Neural crest cell (in vitro differentiated cells): ENCODE data around the gene LGALSL. TPM values are rescaled to one million over a fixed set of nuclear protein-coding genes. Genes with fewer than 3 reads are reported as not detected.
A peak's percentile ranks its signal among the peaks of the same experiment; 100 is the strongest.

Experiments used
- DNase-seq: peaks from one replicate; pipeline ENCODE4 v3.0.0; 2021; ENCODE audit warnings: low read depth, mixed read lengths, low spot score
- H3K27ac Mint-ChIP-seq: one replicate; pipeline ENCODE4 v1.8.0; 2021; ENCODE audit warnings: mild to moderate bottlenecking, mixed read lengths; ENCODE audit not compliant: unreplicated experiment
- H3K27me3 Mint-ChIP-seq: 2 replicates; pipeline ENCODE4 v1.8.0; 2021; ENCODE audit warnings: low read depth, mild to moderate bottlenecking, mixed read lengths
- H3K36me3 Mint-ChIP-seq: 2 replicates; pipeline ENCODE4 v1.8.0; 2021; ENCODE audit warnings: low read depth, mild to moderate bottlenecking, mixed read lengths
- H3K4me1 Mint-ChIP-seq: 2 replicates; pipeline ENCODE4 v1.8.0; 2021; ENCODE audit warnings: mixed read lengths
- H3K4me3 Mint-ChIP-seq: one replicate; pipeline ENCODE4 v1.8.0; 2021; ENCODE audit warnings: mild to moderate bottlenecking, mixed read lengths
- H3K9me3 Mint-ChIP-seq: 2 replicates; pipeline ENCODE4 v1.8.0; 2021; ENCODE audit warnings: mixed read lengths
- total RNA-seq: library from RNA; stranded (reverse); gene quantifications from 2 replicates; pipeline ENCODE4 v1.2.1, GENCODE V29; 2021
- TF ChIP-seq, protein P1 (sequence below): fragments of 200-600 bp; sonication (generic); conservative IDR thresholded peaks from 2 replicates; pipeline ENCODE4 v1.5.0; 2021; ENCODE audit warnings: antibody characterized with exemption, mild to moderate bottlenecking

The LGALSL gene
- total RNA-seq, 1 donor from 2014 or later = 29.1 TPM

DNA sequence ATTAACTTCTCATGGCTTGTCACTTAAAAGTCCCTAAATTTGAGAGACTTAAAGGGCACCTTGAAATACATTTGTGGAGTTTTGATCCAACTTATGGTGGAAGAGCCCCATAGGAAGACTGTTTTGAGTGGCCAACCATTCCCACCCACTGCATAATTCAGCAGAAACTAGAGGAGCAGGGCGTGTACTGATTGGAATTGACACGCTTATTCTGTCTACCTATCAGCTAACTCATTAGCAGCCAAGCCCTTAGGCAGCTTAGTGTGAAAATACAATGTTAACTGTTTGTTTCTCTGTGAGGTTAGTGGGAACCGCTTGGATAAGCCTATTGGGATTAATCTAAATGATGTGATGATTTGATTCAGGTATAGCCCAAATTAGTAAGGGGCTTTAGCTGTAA is 6.4 kb downstream of the LGALSL start:
- Mint-ChIP-seq H3K36me3 (peaks cover 10% of the 10 kb centered on the region), H3K9me3 (no peaks in the 10 kb centered on the region), H3K4me1 (peaks cover 21% of the 10 kb centered on the region), H3K4me3 (no peak overlapping the region), H3K27me3 (no peaks in the 10 kb centered on the region), H3K27ac (no peak overlapping the region)
- TF ChIP-seq, protein P1, sequence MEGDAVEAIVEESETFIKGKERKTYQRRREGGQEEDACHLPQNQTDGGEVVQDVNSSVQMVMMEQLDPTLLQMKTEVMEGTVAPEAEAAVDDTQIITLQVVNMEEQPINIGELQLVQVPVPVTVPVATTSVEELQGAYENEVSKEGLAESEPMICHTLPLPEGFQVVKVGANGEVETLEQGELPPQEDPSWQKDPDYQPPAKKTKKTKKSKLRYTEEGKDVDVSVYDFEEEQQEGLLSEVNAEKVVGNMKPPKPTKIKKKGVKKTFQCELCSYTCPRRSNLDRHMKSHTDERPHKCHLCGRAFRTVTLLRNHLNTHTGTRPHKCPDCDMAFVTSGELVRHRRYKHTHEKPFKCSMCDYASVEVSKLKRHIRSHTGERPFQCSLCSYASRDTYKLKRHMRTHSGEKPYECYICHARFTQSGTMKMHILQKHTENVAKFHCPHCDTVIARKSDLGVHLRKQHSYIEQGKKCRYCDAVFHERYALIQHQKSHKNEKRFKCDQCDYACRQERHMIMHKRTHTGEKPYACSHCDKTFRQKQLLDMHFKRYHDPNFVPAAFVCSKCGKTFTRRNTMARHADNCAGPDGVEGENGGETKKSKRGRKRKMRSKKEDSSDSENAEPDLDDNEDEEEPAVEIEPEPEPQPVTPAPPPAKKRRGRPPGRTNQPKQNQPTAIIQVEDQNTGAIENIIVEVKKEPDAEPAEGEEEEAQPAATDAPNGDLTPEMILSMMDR = no peak
- DNase-seq = no peak

DNA sequence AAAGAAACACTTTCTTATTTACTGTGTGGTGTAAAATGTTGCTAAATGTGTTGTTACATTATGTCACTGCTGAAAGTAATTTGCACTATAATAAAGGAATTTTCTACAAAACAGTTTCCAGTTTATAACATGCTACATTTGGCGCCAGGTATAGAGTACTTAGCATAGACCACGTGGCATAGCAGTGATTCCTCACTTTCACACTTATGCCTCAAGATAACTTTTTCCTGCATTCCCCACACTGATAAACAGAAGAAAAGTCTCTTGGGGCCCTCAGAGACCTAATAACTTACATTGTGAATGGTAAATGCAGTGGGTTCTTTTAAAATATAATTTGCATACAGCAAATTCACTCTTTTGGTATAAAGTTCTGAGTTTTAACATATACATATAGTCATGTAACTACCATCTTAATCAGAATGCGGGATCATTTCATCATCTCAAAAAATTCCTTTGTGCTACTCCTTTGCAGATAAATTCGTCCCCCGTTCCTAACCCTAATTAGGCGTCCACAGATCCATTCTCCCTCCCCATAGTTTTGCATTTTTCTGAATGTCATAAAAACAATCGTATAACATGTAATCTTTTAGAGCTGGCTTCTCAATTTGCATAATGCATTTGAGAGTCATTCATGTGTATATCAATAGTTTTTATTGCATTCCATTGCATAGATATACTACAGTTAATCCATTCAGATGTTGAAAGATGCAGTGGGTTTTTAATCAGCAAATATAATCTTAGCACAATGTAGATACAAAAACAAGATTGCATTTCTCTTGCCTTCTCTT is 7.5 kb downstream of the LGALSL start:
- DNase-seq = no peak
- Mint-ChIP-seq H3K9me3 (no peaks in the 10 kb centered on the region), H3K4me1 (peaks cover 10% of the 10 kb centered on the region), H3K27ac (no peak overlapping the region), H3K27me3 (no peaks in the 10 kb centered on the region), H3K4me3 (peak overlapping the region; percentile 18), H3K36me3 (peaks cover 8% of the 10 kb centered on the region)
- TF ChIP-seq, protein P1 = no peak

DNA sequence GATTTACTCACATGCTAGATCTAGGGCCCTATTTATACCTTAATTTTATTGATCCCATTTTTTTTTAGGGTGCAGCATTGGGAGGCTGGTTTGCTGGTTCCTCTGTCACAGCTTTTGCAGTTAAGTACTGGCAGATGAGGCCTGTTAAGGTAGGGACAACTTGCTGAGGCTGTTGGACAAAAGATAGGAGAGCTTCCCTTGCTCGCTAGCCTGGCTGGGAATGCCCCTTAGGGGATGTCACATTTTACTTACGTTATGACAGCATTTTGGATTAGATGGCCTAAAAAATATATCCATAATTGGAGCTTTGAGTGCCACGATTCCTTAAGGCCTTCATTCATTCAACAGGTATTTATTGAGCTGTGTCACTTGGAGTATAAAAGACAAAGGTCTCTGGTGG is 8.2 kb downstream of the LGALSL start:
- TF ChIP-seq, protein P1 = no peak
- no peaks in the 10 kb centered on the region for H3K27me3 Mint-ChIP-seq
- no peaks in the 10 kb centered on the region for H3K9me3 Mint-ChIP-seq
- no peak for DNase-seq
- H3K4me1 Mint-ChIP-seq = peaks cover 12% of the 10 kb centered on the region
- peaks cover 3% of the 10 kb centered on the region for H3K36me3 Mint-ChIP-seq
- no peak overlapping the region for H3K27ac Mint-ChIP-seq
- no peak overlapping the region for H3K4me3 Mint-ChIP-seq

DNA sequence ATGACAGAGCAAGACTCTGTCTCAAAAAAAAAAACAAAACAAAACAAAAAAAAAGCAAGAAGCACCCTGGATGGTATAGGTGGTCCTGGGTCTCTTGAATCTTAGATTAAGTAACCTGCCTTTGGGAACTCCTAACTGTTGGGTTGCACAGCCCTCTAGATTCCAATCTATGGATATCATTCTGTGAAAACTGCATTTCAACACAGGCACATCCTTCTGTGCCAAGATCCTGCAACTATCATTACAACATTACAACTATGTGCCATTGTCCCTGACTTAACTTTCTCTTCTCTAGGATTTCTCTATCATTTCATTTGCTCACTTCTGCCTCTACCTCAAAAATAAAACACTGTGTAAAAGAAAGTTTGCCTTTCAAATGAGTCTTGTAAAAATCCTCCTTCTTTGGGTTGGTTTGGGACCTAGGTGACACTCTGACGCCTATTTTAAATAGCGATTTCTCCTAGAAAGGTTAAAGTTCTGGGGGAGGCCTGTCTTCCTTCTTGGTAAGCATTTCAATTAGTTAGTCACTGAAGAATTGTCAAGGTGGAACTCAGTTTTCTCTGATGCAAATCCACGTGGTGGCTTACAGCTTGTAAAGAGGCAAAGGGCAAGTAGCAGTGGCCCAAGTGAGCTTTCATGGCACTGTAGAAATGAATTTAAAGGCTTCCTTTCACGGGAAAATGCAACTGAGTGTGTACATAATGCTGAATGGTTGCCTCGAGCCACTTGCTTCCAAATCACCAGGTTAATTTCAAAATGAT is 9.2 kb downstream of the LGALSL start:
- Mint-ChIP-seq H3K27me3 (no peaks in the 10 kb centered on the region), H3K36me3 (peaks cover 2% of the 10 kb centered on the region), H3K4me1 (peaks cover 12% of the 10 kb centered on the region), H3K9me3 (no peaks in the 10 kb centered on the region), H3K27ac (no peak overlapping the region), H3K4me3 (no peak overlapping the region)
- TF ChIP-seq, protein P1 = no peak
- DNase-seq = no peak

DNA sequence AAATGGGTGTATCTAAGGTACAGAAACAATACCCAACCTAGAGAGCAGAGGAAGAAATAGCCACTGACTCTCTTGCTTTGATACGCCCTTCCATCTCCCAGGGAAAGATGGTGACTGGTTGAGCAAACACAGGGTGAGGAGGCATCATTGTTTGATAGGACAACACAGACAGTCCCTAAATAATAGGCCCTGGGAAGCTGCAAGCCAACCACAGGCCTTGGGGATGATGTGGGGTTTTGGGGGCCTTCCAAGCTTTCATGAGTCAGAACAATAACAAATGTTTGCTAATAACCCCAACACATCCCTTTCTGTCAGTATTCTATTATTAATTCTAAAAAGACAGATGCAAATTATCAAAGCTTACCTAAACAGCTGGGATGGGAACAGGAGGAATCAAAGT is 9.8 kb downstream of the LGALSL start:
- Mint-ChIP-seq H3K4me1 (peaks cover 12% of the 10 kb centered on the region), H3K4me3 (no peak overlapping the region), H3K36me3 (no peaks in the 10 kb centered on the region), H3K27me3 (no peaks in the 10 kb centered on the region), H3K9me3 (no peaks in the 10 kb centered on the region), H3K27ac (peak overlapping the region; percentile 72)
- TF ChIP-seq, protein P1 = no peak
- DNase-seq = no peak
